Mesendoderm (in vitro differentiated cells): ENCODE data around the gene UBE2I.
A peak's percentile ranks its signal among the peaks of the same experiment; 100 is the strongest.

ENCODE experiments used
- DNase-seq: peaks from one replicate; pipeline ENCODE4 v3.0.0; 2013
- H2AK5ac ChIP-seq: 2 replicates; pipeline ENCODE4 v1.6.1; 2013; ENCODE audit warnings: low read length, inconsistent platforms
- H2BK120ac ChIP-seq: 2 replicates; pipeline ENCODE4 v1.6.1; 2013; ENCODE audit warnings: low read depth, mild to moderate bottlenecking, low read length, moderate library complexity, mixed read lengths
- H2BK15ac ChIP-seq: replicated peaks from 2 replicates; pipeline ENCODE4 v1.6.1; 2013; ENCODE audit warnings: low read depth, mild to moderate bottlenecking, moderate library complexity
- H2BK5ac ChIP-seq: 2 replicates; pipeline ENCODE4 v1.6.1; 2013; ENCODE audit warnings: low read length, inconsistent platforms
- H3K18ac ChIP-seq: 2 replicates; pipeline ENCODE4 v1.6.1; 2013; ENCODE audit warnings: mild to moderate bottlenecking, low read length, mixed read lengths
- H3K23ac ChIP-seq: one replicate; pipeline ENCODE4 v1.6.1; 2013; ENCODE audit warnings: low read length
- H3K27ac ChIP-seq: 2 replicates; pipeline ENCODE4 v1.5.1; 2013; ENCODE audit warnings: low read depth, mild to moderate bottlenecking, inconsistent platforms, low read length, moderate library complexity
- H3K27me3 ChIP-seq: 2 replicates; pipeline ENCODE4 v1.6.1; 2013; ENCODE audit warnings: low read length, control low read depth, mild to moderate bottlenecking, inconsistent platforms; ENCODE audit not compliant: insufficient read depth, poor library complexity
- H3K36me3 ChIP-seq: 2 replicates; pipeline ENCODE4 v1.6.1; 2013; ENCODE audit warnings: low read length, inconsistent platforms; ENCODE audit not compliant: control insufficient read depth, insufficient read depth
- H3K4ac ChIP-seq: one replicate; pipeline ENCODE4 v1.6.1; 2013; ENCODE audit warnings: low read depth, mild to moderate bottlenecking, low read length, moderate library complexity
- H3K4me1 ChIP-seq: 2 replicates; pipeline ENCODE4 v1.6.1; 2013; ENCODE audit warnings: low read depth, low read length, inconsistent platforms; ENCODE audit not compliant: control insufficient read depth
- H3K4me2 ChIP-seq: 2 replicates; pipeline ENCODE4 v1.6.1; 2013; ENCODE audit warnings: low read length
- H3K4me3 ChIP-seq: 2 replicates; pipeline ENCODE4 v1.5.1; 2013; ENCODE audit warnings: mild to moderate bottlenecking, low read length
- H3K56ac ChIP-seq: one replicate; pipeline ENCODE4 v1.6.1; 2013; ENCODE audit warnings: low read length
- H3K79me1 ChIP-seq: 2 replicates; pipeline ENCODE4 v1.6.1; 2013; ENCODE audit warnings: low read length, inconsistent platforms
- H3K79me2 ChIP-seq: 2 replicates; pipeline ENCODE4 v1.6.1; 2013; ENCODE audit warnings: mild to moderate bottlenecking, low read length; ENCODE audit not compliant: control insufficient read depth, insufficient read depth
- H3K9ac ChIP-seq: 2 replicates; pipeline ENCODE4 v1.6.1; 2013; ENCODE audit warnings: low read length, inconsistent platforms
- H4K5ac ChIP-seq: one replicate; pipeline ENCODE4 v1.6.1; 2013; ENCODE audit warnings: low read length
- H4K8ac ChIP-seq: one replicate; pipeline ENCODE4 v1.6.1; 2013; ENCODE audit warnings: low read depth, mild to moderate bottlenecking, control low read depth, low read length, moderate library complexity
- WGBS: extraction: QIAGEN DNeasy Blood & Tissue Kit; methylation state at CpG from one replicate; pipeline ENCODE4 v1.1.7; 2013; ENCODE audit warnings: low lambda C conversion rate, missing lambda C conversion rate; ENCODE audit not compliant: insufficient coverage; ENCODE audit errors: extremely low coverage; 5-methylcytosine and 5-hydroxymethylcytosine counted together

Gene UBE2I

DNA sequence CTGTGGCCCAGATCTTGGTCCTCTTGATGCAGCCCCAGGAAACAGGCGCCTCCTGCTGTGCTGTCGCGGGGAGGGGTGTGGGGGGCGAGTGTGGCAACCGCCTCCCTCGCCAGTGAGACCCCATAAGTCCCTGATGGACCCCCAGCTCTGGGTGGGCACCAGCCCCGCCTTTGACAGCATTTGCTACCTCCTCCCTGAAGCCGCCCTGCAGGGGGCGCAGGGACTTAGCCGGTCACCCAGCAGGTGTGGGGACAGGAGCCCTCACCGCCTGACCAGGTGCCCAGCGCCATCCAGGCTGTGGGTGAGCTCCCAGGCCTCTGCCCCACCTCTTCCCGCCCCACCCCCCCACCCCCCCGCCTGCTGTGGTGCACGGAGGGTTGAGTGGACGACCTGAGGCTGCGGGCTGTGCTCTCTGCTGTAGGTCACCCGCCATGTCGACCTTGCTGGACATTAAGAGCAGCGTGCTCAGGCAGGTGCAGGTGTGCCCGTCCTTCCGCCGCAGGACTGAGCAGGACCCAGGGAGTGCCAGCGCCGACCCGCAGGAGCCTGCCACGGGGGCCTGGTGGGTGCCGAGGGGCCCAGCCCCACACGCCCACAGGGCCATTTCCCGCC lies 28.8 kb downstream of the UBE2I start:
- Histone ChIP-seq H2BK5ac (no peak overlapping the region), H3K9ac (no peak overlapping the region), H2BK120ac (no peak overlapping the region), H3K27ac (no peak overlapping the region), H4K8ac (no peak overlapping the region), H2BK15ac (no peak overlapping the region), H3K4me2 (no peak overlapping the region), H2AK5ac (no peak overlapping the region), H3K36me3 (no peaks in the 10 kb centered on the region), H4K5ac (no peak overlapping the region), H3K4ac (no peak overlapping the region), H3K18ac (no peak overlapping the region), H3K23ac (no peak overlapping the region), H3K56ac (no peak overlapping the region), H3K27me3 (peaks cover 10% of the 10 kb centered on the region), H3K4me1 (no peaks in the 10 kb centered on the region), H3K4me3 (no peak overlapping the region), H3K79me2 (no peaks in the 10 kb centered on the region), H3K79me1 (no peaks in the 10 kb centered on the region)
- no CpG with 5 or more reads among the region's 30 CpGs for WGBS
- DNase-seq, result no peak

DNA sequence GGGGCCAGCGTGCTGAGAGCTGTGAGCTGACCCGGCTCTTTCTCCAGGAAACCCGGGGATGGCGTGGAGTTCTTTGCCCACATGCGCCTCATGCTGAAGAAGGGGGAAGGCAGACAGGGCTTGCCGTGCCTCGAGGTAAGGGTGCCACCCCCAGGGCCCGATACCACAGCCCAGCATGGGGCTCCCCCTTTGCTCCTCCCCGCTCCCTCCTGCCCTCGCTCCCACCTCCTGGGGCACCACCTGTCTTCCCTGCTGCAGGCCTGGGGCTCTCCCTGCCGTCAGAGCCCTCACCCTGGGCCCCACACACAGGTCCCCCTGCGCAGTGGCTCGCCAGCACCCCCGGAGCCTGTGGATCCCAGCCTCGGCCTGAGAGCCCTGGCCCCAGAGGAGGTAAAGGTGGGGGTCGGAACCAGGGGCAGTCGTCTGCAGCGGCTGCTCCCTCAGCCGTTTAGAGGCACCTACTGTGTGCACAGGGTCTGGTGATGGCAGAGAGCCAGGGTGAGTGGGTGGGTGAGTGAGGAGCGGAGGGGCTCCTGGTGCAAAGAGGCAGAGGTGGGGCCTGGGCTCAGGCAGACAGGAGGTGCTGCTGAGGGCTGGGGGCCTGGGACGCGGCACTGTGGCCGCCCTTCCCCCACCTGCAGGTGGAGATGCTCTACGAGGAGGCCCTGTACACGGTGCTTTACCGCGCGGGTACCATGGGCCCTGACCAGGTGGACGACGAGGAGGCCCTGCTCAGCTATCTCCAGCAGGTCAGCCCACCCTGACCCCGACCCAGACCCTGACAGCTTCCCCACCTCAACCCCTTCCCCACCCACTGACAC lies 29.6 kb downstream of the UBE2I start:
- Histone ChIP-seq H3K27me3 (peaks cover 6% of the 10 kb centered on the region), H3K79me1 (no peaks in the 10 kb centered on the region)
- DNase-seq, result no peak

DNA sequence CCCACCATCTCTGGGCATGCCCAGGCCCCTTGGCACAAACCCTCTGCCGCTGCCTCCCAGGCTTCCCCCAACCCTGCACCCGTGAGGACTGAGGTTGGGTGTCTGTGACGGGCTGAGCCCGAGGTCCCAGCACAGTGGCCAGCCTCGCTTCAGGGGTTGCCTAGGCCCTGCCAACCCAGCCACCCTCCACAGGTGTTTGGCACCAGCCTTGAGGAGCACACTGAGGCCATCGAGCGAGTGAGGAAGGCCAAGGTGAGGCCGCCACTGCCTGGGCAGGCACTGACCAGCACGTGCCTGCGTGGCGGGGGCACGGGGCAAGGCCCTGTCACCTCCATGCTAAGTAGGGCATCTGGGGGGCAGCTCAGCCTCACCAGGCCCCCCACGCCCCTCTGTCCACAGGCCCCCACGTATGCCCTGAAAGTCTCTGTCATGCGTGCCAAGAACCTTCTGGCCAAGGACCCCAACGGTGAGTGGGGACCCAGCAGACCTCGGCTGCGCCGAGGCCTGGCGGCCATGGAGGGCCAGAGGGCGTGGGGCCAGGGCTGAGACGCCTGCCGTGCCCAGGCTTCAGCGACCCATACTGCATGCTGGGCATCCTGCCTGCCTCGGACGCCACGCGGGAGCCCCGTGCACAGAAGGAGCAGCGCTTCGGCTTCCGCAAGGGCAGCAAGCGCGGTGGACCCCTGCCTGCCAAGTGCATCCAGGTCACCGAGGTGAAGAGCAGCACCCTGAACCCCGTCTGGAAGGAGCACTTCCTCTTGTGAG lies 31.5 kb downstream of the UBE2I start:
- H3K23ac ChIP-seq, result no peak overlapping the region
- no peak overlapping the region for H3K4me2 ChIP-seq
- H3K27me3 ChIP-seq, result no peaks in the 10 kb centered on the region
- WGBS, result no CpG with 5 or more reads among the region's 36 CpGs
- H3K18ac ChIP-seq, result no peak overlapping the region
- no peak overlapping the region for H2AK5ac ChIP-seq
- no peaks in the 10 kb centered on the region for H3K79me1 ChIP-seq
- no peak overlapping the region for H2BK15ac ChIP-seq
- H3K4ac ChIP-seq, result no peak overlapping the region
- H2BK120ac ChIP-seq, result no peak overlapping the region
- H3K79me2 ChIP-seq, result no peaks in the 10 kb centered on the region
- H3K9ac ChIP-seq, result no peak overlapping the region
- no peak overlapping the region for H4K8ac ChIP-seq
- no peak overlapping the region for H3K4me3 ChIP-seq
- no peak overlapping the region for H3K56ac ChIP-seq
- H2BK5ac ChIP-seq, result no peak overlapping the region
- no peaks in the 10 kb centered on the region for H3K4me1 ChIP-seq
- H4K5ac ChIP-seq, result no peak overlapping the region
- no peak for DNase-seq
- no peak overlapping the region for H3K27ac ChIP-seq
- H3K36me3 ChIP-seq, result no peaks in the 10 kb centered on the region

More for the DNA sequence above, 29.6 kb downstream of the UBE2I start:
- Histone ChIP-seq H3K23ac (no peak overlapping the region), H4K8ac (no peak overlapping the region), H3K18ac (no peak overlapping the region), H3K36me3 (no peaks in the 10 kb centered on the region), H3K56ac (no peak overlapping the region), H3K4me1 (no peaks in the 10 kb centered on the region), H2BK120ac (no peak overlapping the region), H3K9ac (no peak overlapping the region), H2BK15ac (no peak overlapping the region), H3K4ac (no peak overlapping the region), H3K27ac (no peak overlapping the region), H3K4me2 (no peak overlapping the region), H2AK5ac (no peak overlapping the region), H3K79me2 (no peaks in the 10 kb centered on the region), H3K4me3 (no peak overlapping the region), H4K5ac (no peak overlapping the region), H2BK5ac (no peak overlapping the region)
- no CpG with 5 or more reads among the region's 31 CpGs for WGBS

DNA sequence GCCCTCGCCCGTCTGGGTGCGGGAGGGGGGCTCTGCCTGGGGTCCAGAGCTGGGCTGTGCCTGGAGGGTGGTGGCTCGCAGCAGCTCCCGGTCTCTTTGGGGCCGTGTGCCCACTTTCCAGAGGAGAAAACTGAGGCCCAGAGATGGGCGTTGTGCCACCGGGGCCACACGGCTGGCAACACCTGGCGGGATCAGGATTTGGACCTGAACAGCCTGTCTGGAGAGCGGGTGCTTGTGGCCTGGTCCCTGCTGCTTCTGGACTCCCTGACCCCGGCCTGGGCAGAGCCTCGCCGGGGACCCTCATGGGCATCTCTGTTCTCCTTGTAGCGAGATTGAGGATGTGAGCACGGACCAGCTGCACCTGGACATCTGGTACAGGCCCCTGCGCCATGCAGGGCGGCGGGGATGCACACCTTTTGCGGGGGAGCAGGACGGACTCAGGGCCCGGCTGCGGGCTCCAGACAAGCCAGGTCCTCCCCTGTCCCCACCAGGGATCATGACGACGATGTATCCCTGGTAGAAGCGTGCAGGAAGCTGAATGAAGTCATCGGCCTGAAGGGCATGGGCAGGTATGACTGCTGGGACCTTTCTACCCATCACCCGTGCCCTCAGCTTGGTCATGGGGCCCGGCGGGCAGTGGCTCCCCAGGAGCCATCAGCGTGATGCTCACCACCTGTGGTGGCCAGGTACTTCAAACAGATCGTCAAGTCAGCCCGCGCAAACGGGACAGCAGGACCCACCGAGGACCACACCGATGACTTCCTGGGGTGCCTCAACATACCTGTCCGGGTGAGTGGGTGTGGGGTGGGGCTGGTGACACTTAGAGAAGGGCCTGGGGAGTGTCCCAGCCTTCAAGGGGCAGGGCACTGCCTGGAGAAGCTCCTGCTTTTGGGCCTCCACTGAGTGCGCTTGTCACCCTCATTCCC lies 32.3 kb downstream of the UBE2I start:
- no peaks in the 10 kb centered on the region for H3K36me3 ChIP-seq
- no peak overlapping the region for H3K18ac ChIP-seq
- H3K9ac ChIP-seq, result no peak overlapping the region
- DNase-seq, result no peak
- no peak overlapping the region for H3K23ac ChIP-seq
- H3K4me3 ChIP-seq, result no peak overlapping the region
- H3K4ac ChIP-seq, result no peak overlapping the region
- H3K4me1 ChIP-seq, result no peaks in the 10 kb centered on the region
- no peaks in the 10 kb centered on the region for H3K27me3 ChIP-seq
- H2BK15ac ChIP-seq, result no peak overlapping the region
- no peak overlapping the region for H4K8ac ChIP-seq
- H3K79me2 ChIP-seq, result no peaks in the 10 kb centered on the region
- H3K56ac ChIP-seq, result no peak overlapping the region
- no peak overlapping the region for H3K27ac ChIP-seq
- no peak overlapping the region for H4K5ac ChIP-seq
- H2AK5ac ChIP-seq, result no peak overlapping the region
- H3K79me1 ChIP-seq, result no peaks in the 10 kb centered on the region
- no peak overlapping the region for H2BK5ac ChIP-seq
- no CpG with 5 or more reads among the region's 39 CpGs for WGBS
- H2BK120ac ChIP-seq, result no peak overlapping the region
- H3K4me2 ChIP-seq, result no peak overlapping the region

GRCh38 chr16:1342526-1343427 lies 33.3 kb downstream of the UBE2I start:
- Histone ChIP-seq H3K4ac (no peak overlapping the region), H3K79me2 (no peaks in the 10 kb centered on the region), H3K4me3 (no peak overlapping the region), H3K23ac (no peak overlapping the region), H3K4me1 (no peaks in the 10 kb centered on the region), H3K9ac (no peak overlapping the region), H3K4me2 (peak overlapping the region; percentile 35), H3K36me3 (no peaks in the 10 kb centered on the region), H3K27ac (no peak overlapping the region), H3K18ac (no peak overlapping the region), H4K5ac (no peak overlapping the region), H3K56ac (no peak overlapping the region), H2AK5ac (no peak overlapping the region), H2BK120ac (no peak overlapping the region), H3K27me3 (no peaks in the 10 kb centered on the region), H3K79me1 (no peaks in the 10 kb centered on the region), H2BK15ac (no peak overlapping the region), H4K8ac (no peak overlapping the region), H2BK5ac (no peak overlapping the region)
- DNase-seq, result peak; percentile 98
- no CpG with 5 or more reads among the region's 49 CpGs for WGBS
